Type B pancreatic cell (in vitro differentiated cells): ENCODE measurements around the gene PACS2. TPM values are rescaled to one million over a fixed set of nuclear protein-coding genes. Genes with fewer than 3 reads are reported as not detected.
"Not testable (repeated sequence)": the region's sequence is repeated elsewhere in the genome, so short reads cannot be mapped to it uniquely, and the experiment has no call there.

Source experiments
- DNase-seq: peaks from one replicate; pipeline ENCODE4 v3.0.0; 2021; ENCODE audit warnings: mixed read lengths; ENCODE audit not compliant: unreplicated experiment; ENCODE audit errors: extremely low spot score
- H3K27ac Mint-ChIP-seq: 2 replicates; pipeline ENCODE4 v1.8.0; 2021; ENCODE audit warnings: mild to moderate bottlenecking, mixed read lengths
- H3K27me3 Mint-ChIP-seq: 2 replicates; pipeline ENCODE4 v1.8.0; 2021; ENCODE audit warnings: mixed read lengths
- H3K36me3 Mint-ChIP-seq: 2 replicates; pipeline ENCODE4 v1.8.0; 2021; ENCODE audit warnings: mixed read lengths
- H3K4me1 Mint-ChIP-seq: one replicate; pipeline ENCODE4 v1.8.0; 2021; ENCODE audit warnings: mixed read lengths; ENCODE audit not compliant: unreplicated experiment
- H3K4me3 Mint-ChIP-seq: 2 replicates; pipeline ENCODE4 v1.8.0; 2021; ENCODE audit warnings: mild to moderate bottlenecking, mixed read lengths
- H3K9me3 Mint-ChIP-seq: 2 replicates; pipeline ENCODE4 v1.8.0; 2021; ENCODE audit warnings: mixed read lengths
- total RNA-seq: library from RNA; stranded (reverse); gene quantifications from 2 replicates; pipeline ENCODE4 v1.2.1, GENCODE V29; 2021; ENCODE audit warnings: low replicate concordance
- TF ChIP-seq, protein P1 (sequence below): fragments of 200-600 bp; sonication (generic); conservative IDR thresholded peaks from 2 replicates; pipeline ENCODE4 v1.5.0; 2021; ENCODE audit warnings: antibody characterized with exemption, mild to moderate bottlenecking

PACS2 gene
- total RNA-seq, 1 donor from 2014 or later, result 101 TPM

DNA sequence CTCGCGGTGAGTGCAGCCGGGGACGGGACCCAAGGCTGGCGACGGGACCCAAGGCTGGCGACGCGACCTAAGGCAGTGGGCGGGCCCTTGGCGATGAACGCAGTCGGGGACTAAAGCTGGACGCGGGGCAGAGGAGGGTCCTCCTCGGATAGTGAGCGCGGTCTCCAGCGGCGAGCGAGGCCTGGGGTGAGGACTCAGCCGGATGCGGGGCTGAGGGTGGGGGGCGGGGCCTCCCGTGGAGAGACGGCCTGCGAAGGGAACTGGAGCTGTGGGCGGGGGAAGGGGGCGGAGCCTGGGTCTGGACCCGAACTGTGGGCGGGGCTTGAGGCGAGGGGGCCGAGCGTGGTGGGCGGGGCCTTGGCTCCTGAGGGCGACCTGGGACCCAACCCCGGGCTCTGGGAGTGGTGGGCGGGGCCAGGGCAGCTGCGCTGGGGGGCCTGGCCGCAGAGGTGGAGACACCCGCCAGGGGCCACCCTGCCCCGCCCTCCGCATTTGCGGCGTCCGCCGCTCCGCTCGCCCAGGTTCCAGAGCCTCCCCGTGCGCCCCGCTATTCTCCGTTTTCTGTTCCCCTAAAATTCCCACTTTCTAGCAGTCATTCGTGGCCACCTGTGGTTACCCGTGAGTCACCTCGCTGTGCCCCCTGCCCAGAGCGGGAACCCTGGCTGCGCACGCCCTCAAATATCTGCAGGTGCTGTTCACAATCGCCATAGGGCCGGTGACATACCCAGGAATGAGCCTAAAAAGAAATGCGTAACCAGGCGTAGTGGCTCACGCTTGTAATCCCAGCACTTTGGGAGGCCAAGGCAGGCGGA lies 13.2 kb upstream of the PACS2 start:
- TF ChIP-seq, protein P1, sequence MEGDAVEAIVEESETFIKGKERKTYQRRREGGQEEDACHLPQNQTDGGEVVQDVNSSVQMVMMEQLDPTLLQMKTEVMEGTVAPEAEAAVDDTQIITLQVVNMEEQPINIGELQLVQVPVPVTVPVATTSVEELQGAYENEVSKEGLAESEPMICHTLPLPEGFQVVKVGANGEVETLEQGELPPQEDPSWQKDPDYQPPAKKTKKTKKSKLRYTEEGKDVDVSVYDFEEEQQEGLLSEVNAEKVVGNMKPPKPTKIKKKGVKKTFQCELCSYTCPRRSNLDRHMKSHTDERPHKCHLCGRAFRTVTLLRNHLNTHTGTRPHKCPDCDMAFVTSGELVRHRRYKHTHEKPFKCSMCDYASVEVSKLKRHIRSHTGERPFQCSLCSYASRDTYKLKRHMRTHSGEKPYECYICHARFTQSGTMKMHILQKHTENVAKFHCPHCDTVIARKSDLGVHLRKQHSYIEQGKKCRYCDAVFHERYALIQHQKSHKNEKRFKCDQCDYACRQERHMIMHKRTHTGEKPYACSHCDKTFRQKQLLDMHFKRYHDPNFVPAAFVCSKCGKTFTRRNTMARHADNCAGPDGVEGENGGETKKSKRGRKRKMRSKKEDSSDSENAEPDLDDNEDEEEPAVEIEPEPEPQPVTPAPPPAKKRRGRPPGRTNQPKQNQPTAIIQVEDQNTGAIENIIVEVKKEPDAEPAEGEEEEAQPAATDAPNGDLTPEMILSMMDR, result no peak
- Mint-ChIP-seq H3K4me3 (peak overlapping the region; percentile 95), H3K4me1 (peaks cover 14% of the 10 kb centered on the region), H3K27ac (peak overlapping the region; percentile 93), H3K9me3 (no peaks in the 10 kb centered on the region), H3K36me3 (peaks cover 4% of the 10 kb centered on the region), H3K27me3 (no peaks in the 10 kb centered on the region)
- peak; percentile 98 for DNase-seq

DNA sequence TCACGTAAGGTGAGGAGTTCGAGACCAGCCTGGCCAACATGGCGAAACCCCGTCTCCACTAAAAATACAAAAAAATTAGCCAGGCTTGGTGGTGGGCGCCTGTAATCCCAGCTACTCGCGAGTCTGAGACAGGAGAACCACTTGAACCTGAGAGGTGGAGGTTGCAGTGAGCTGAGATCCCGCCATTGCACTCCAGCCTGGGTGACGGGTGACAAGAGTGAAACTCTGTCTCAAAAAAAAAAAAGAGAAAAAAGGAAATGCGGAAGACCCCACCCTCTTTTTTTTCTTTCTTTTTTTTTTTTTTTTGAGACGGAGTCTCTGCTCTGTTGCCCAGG lies 12.7 kb upstream of the PACS2 start:
- not testable (repeated sequence) for H3K9me3 Mint-ChIP-seq, H3K36me3 Mint-ChIP-seq, DNase-seq, H3K27me3 Mint-ChIP-seq
- H3K27ac Mint-ChIP-seq, result peak overlapping the region; percentile 93
- H3K4me3 Mint-ChIP-seq, result peak overlapping the region; percentile 95
- H3K4me1 Mint-ChIP-seq, result peaks cover 14% of the 10 kb centered on the region

DNA sequence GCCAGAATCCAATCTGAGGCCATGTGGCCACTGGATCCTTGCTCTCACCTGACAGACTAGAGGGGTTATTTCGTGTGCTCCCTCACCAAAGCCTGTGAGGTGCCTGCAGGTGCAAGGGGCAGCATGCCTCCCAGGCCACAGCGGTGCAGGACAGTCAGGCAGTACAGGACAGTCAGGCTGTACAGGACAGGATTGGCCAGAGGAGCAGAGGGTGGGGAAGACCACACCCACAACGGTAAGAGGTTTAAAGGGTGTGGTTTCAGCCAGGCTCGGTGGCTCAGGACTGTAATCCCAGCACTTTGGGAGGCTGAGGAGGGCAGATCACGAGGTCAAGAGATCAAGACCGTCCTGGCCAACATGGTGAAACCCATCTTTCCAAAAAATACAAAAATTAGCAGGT lies 10.6 kb upstream of the PACS2 start:
- TF ChIP-seq, protein P1, result no peak
- Mint-ChIP-seq H3K27ac (peak overlapping the region; percentile 60), H3K4me1 (peaks cover 9% of the 10 kb centered on the region), H3K27me3 (no peaks in the 10 kb centered on the region), H3K36me3 (peaks cover 4% of the 10 kb centered on the region), H3K9me3 (no peaks in the 10 kb centered on the region), H3K4me3 (no peak overlapping the region)
- DNase-seq, result no peak

DNA sequence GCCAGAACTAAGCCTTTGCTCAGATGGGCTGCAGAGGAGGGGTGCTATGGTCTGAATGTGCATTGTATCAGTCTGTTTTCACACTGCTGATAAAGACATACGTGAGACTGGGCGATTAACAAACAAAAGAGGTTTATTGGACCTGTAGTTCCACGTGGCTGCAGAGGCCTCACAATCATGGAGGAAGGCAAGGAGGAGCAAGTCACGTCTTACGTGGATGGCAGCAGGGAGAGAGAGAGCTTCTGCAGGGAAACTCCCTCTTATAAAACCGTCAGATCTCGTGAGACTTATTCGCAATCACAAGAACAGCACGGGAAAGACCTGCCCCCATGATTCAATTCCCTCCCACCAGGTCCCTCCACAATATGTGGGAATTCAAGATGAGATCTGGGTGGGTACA lies 10.0 kb upstream of the PACS2 start:
- H3K9me3 Mint-ChIP-seq, result no peaks in the 10 kb centered on the region
- no peak overlapping the region for H3K4me3 Mint-ChIP-seq
- no peaks in the 10 kb centered on the region for H3K27me3 Mint-ChIP-seq
- H3K36me3 Mint-ChIP-seq, result peaks cover 2% of the 10 kb centered on the region
- DNase-seq, result no peak
- peak overlapping the region; percentile 48 for H3K27ac Mint-ChIP-seq
- peaks cover 7% of the 10 kb centered on the region for H3K4me1 Mint-ChIP-seq
- TF ChIP-seq, protein P1, result no peak

DNA sequence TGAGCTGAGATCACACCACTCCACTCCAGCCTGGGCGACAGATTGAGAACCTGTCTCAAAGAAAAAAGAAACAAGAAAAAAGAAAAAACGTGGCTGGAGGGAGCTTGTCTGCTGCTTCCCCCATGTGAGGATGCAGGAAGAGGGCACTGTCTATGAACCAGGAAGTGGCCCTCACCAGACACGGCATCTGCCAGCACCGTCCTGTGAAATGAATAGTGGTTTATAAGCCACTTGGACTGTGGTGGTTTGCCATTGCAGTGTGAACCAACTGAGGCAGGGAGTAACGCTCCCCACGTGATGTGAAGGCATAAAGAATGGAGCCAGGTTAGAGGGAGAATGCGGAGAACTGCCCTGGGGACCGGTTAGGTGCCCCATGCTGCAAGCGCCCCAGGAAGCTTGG lies 9.2 kb upstream of the PACS2 start:
- peaks cover 4% of the 10 kb centered on the region for H3K4me1 Mint-ChIP-seq
- no peaks in the 10 kb centered on the region for H3K36me3 Mint-ChIP-seq
- H3K27ac Mint-ChIP-seq, result no peak overlapping the region
- no peaks in the 10 kb centered on the region for H3K27me3 Mint-ChIP-seq
- TF ChIP-seq, protein P1, result no peak
- H3K9me3 Mint-ChIP-seq, result no peaks in the 10 kb centered on the region
- DNase-seq, result no peak
- H3K4me3 Mint-ChIP-seq, result no peak overlapping the region

DNA sequence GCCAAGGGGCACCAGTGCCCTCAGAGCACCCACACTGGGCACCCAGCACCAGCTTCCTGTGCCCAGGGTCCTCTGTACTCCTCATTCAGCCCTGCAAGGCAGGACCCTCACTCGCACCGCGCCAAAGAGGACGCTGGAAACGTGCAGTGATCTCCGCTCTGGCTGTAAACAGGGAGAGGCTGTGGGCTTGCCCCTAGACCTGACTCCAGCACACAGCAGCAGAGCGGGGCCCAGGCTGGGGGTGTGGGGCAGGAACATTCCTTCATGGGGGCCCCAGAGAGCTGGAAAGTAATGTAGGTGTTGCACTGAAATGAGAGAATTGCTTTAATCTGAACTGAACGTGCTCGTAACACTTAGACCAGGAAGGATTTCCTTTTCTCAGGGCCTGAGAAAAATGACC lies 8.8 kb upstream of the PACS2 start:
- Mint-ChIP-seq H3K27me3 (no peaks in the 10 kb centered on the region), H3K4me1 (peaks cover 4% of the 10 kb centered on the region), H3K36me3 (no peaks in the 10 kb centered on the region), H3K9me3 (no peaks in the 10 kb centered on the region), H3K4me3 (no peak overlapping the region), H3K27ac (no peak overlapping the region)
- TF ChIP-seq, protein P1, result no peak
- no peak for DNase-seq
